ENCODE measurements around the gene ENGASE.

DNA sequence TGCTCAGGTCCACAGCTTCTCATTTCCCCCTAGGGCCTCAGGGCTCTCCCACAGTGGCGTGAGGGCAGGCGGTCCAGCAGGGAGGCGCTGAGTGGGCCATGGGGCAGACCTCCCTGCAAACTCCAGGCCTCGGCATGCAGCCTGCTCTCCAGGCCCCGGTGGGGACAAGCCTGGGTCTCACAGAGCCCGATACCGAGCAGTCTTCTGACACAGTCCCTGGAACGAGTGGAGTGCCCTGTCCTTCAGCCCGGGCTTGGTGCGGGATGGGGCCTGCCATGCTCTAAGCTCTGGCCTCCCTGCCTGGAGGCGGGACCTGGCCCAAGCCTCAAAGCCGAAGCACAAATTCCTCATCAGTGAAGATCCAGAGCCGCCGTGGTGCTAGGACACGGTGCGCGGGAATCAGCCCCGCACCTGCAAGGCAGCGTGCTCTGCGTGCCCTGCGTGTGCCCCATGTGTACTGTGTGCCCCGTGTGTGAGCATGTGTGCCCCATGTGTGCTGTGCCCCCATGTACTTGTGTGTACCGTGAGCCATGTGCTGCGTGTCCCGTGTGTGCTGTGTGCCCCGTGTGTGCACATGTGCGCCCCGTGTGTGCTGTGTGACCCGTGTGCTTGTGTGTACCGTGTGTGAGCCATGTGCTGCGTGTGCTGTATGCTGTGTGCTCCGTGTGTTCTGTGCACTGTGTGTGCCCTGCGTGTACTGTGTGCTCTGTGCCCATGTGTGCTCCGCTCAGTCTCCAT is 56.1 kb downstream of the ENGASE start:
- TF ChIP-seq, protein P1, sequence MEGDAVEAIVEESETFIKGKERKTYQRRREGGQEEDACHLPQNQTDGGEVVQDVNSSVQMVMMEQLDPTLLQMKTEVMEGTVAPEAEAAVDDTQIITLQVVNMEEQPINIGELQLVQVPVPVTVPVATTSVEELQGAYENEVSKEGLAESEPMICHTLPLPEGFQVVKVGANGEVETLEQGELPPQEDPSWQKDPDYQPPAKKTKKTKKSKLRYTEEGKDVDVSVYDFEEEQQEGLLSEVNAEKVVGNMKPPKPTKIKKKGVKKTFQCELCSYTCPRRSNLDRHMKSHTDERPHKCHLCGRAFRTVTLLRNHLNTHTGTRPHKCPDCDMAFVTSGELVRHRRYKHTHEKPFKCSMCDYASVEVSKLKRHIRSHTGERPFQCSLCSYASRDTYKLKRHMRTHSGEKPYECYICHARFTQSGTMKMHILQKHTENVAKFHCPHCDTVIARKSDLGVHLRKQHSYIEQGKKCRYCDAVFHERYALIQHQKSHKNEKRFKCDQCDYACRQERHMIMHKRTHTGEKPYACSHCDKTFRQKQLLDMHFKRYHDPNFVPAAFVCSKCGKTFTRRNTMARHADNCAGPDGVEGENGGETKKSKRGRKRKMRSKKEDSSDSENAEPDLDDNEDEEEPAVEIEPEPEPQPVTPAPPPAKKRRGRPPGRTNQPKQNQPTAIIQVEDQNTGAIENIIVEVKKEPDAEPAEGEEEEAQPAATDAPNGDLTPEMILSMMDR (IDR thresholded peaks at IDR 0.05; ENCODE audit: low read length), result no peak
- no peak for TF ChIP-seq EZH2 (IDR thresholded peaks at IDR 0.05; ENCODE audit: borderline replicate concordance, low read length)

All from OCI-LY1 (cell line).